K562 (cell line): ENCODE results near the gene FMN1. TPM values are rescaled to one million over a fixed set of nuclear protein-coding genes. Genes with fewer than 3 reads are reported as not detected.

Source experiments
- BHLHE40 ChIP-seq: IDR thresholded peaks from 2 replicates; pipeline ENCODE4 v1.6.1; 2011; ENCODE audit warnings: low read length, improper control_type of control experiment
- CREB1 ChIP-seq, 2 experiments: sonication (generic) in 1 of 2; formaldehyde crosslinking in 1 of 2; IDR thresholded peaks; 2 replicates each; pipeline versions ENCODE4 v1.6.1 to v1.8.0; 2012 to 2022; ENCODE audit warnings: inconsistent platforms in 1 of 2, mild to moderate bottlenecking in 1 of 2, missing genetic modification reagents in 1 of 2, moderate library complexity in 1 of 2
- CTCFL ChIP-seq: IDR thresholded peaks from 2 replicates; pipeline ENCODE4 v1.6.1; 2011; ENCODE audit warnings: borderline replicate concordance, low read depth, mild to moderate bottlenecking, moderate library complexity, low read length; ENCODE audit not compliant: insufficient read depth, poor library complexity, severe bottlenecking
- CXXC5 ChIP-seq: fragments of 250-450 bp; sonication (Bioruptor Pico); IDR thresholded peaks from 2 replicates; pipeline ENCODE4 v1.8.0; 2022; ENCODE audit warnings: inconsistent platforms, mild to moderate bottlenecking, moderate library complexity
- E2F6 ChIP-seq, 2 experiments: IDR thresholded peaks; 2 replicates each; pipeline ENCODE4 v1.6.1; 2011; ENCODE audit warnings: borderline replicate concordance in 1 of 2, control low read depth in 1 of 2, low read depth in 1 of 2, low read length in 1 of 2, mild to moderate bottlenecking in 1 of 2, mixed read lengths in 1 of 2, moderate library complexity in 1 of 2; ENCODE audit not compliant: insufficient read depth in 1 of 2, insufficient read length in 1 of 2, poor library complexity in 1 of 2, severe bottlenecking in 1 of 2; ENCODE audit errors: extremely low read depth in 1 of 2
- ESRRA ChIP-seq: fragments of 450-650 bp; IDR thresholded peaks from 2 replicates; pipeline ENCODE4 v1.6.1; 2014; ENCODE audit warnings: low read depth, mild to moderate bottlenecking, moderate library complexity, borderline replicate concordance
- FOXP1 ChIP-seq: sonication (generic); formaldehyde crosslinking; IDR thresholded peaks from 2 replicates; pipeline ENCODE4 v1.8.0; 2022; ENCODE audit warnings: mild to moderate bottlenecking, missing genetic modification reagents
- HDAC1 ChIP-seq, 2 experiments: fragments of 450-650 bp; IDR thresholded peaks; 2 replicates each; pipeline ENCODE4 v1.6.1; 2016 to 2017; ENCODE audit warnings: inconsistent platforms in 1 of 2, mild to moderate bottlenecking in 1 of 2, moderate library complexity in 1 of 2
- L3MBTL2 ChIP-seq: fragments of 450-650 bp; IDR thresholded peaks from 2 replicates; pipeline ENCODE4 v1.6.1; 2016; ENCODE audit warnings: mild to moderate bottlenecking, moderate library complexity
- MBD2 ChIP-seq: sonication (generic); IDR thresholded peaks from 2 replicates; pipeline ENCODE4 v1.6.1; 2016; ENCODE audit warnings: low read depth, borderline replicate concordance
- MTF1 ChIP-seq: fragments of 250-450 bp; sonication (Bioruptor Pico); IDR thresholded peaks from 2 replicates; pipeline ENCODE4 v1.9.0; 2021; ENCODE audit warnings: moderate library complexity, mild to moderate bottlenecking, inconsistent platforms, borderline replicate concordance
- NEUROD1 ChIP-seq: fragments of 150-350 bp; IDR thresholded peaks from 2 replicates; pipeline ENCODE4 v1.6.1; 2014; ENCODE audit warnings: borderline replicate concordance, low read length, low read depth; ENCODE audit not compliant: partially characterized antibody
- PCBP1 ChIP-seq: fragments of 200-400 bp; formaldehyde crosslinking; IDR thresholded peaks from 2 replicates; pipeline ENCODE4 v1.6.1; 2018; ENCODE audit warnings: mild to moderate bottlenecking, low read depth, low read length; ENCODE audit not compliant: poor library complexity, severe bottlenecking
- PKNOX1 ChIP-seq: fragments of 450-650 bp; IDR thresholded peaks from 2 replicates; pipeline ENCODE4 v1.6.1; 2016
- RBFOX2 ChIP-seq: fragments of 200-400 bp; formaldehyde crosslinking; IDR thresholded peaks from 2 replicates; pipeline ENCODE4 v1.6.1; 2017; ENCODE audit warnings: low read depth, mild to moderate bottlenecking, low read length, moderate library complexity
- RBM25 ChIP-seq: fragments of 200-400 bp; formaldehyde crosslinking; IDR thresholded peaks from 2 replicates; pipeline ENCODE4 v1.6.1; 2018; ENCODE audit warnings: low read length, low read depth, moderate library complexity; ENCODE audit not compliant: severe bottlenecking
- SMARCA5 ChIP-seq: fragments of 450-650 bp; IDR thresholded peaks from 2 replicates; pipeline ENCODE4 v1.6.1; 2016
- SP2 ChIP-seq: IDR thresholded peaks from 2 replicates; pipeline ENCODE4 v1.6.1; 2011; ENCODE audit warnings: mild to moderate bottlenecking, low read depth, low read length, moderate library complexity; ENCODE audit not compliant: poor library complexity, severe bottlenecking; ENCODE audit errors: extremely low read depth
- ZNF121 ChIP-seq: sonication (generic); formaldehyde crosslinking; conservative IDR thresholded peaks from 2 replicates; pipeline ENCODE4 v1.8.0; 2022; ENCODE audit warnings: missing genetic modification reagents
- ZNF274 ChIP-seq: IDR thresholded peaks from 2 replicates; pipeline ENCODE4 v1.6.1; 2011; ENCODE audit warnings: low read depth, mild to moderate bottlenecking, low read length, moderate library complexity, borderline replicate concordance
- ZNF41 ChIP-seq: fragments of 250-450 bp; sonication (Bioruptor Pico); conservative IDR thresholded peaks from 2 replicates; pipeline ENCODE4 v1.4.0; 2020; ENCODE audit warnings: mild to moderate bottlenecking
- ZNF551 ChIP-seq: fragments of 250-450 bp; sonication (Bioruptor Pico); IDR thresholded peaks from 2 replicates; pipeline ENCODE4 v1.5.0; 2021; ENCODE audit warnings: mild to moderate bottlenecking, moderate library complexity
- polyA plus RNA-seq, 8 experiments: library from polyadenylated mRNA; depleted of rRNA in 4 of 8; stranded (reverse) in 5 of 8; unstranded in 3 of 8; fragments of >200 nt; fragmentation: Nextera tagmentation in 2 of 8; fragmentation: Illumina TruSeq in 1 of 8; extraction: Ambion mirVana in 2 of 8; extraction: Trizol in 1 of 8; gene quantifications; 2 replicates each; pipeline versions ENCODE4 v1.2.1 to v1.2.3, GENCODE V29; 2011 to 2014; ENCODE audit warnings: inconsistent platforms in 1 of 8, missing spikeins in 1 of 8
- total RNA-seq, 7 experiments: library from RNA; depleted of rRNA in 6 of 7; stranded (reverse); fragments of >200 nt in 6 of 7; fragmentation: Illumina TruSeq in 2 of 7; extraction: Trizol in 2 of 7; gene quantifications; 2 replicates each; pipeline versions ENCODE4 v1.2.1 to v1.2.3, GENCODE V29; 2011 to 2021; ENCODE audit warnings: low replicate concordance in 1 of 7

FMN1 gene
- total and polyA plus RNA-seq, 9 of the 15 experiments (the other 6 are each of a cell fraction or from before 2014, with no cell fraction given) = 0.03 to 0.07 (median 0.04) TPM; not detected in 6

DNA sequence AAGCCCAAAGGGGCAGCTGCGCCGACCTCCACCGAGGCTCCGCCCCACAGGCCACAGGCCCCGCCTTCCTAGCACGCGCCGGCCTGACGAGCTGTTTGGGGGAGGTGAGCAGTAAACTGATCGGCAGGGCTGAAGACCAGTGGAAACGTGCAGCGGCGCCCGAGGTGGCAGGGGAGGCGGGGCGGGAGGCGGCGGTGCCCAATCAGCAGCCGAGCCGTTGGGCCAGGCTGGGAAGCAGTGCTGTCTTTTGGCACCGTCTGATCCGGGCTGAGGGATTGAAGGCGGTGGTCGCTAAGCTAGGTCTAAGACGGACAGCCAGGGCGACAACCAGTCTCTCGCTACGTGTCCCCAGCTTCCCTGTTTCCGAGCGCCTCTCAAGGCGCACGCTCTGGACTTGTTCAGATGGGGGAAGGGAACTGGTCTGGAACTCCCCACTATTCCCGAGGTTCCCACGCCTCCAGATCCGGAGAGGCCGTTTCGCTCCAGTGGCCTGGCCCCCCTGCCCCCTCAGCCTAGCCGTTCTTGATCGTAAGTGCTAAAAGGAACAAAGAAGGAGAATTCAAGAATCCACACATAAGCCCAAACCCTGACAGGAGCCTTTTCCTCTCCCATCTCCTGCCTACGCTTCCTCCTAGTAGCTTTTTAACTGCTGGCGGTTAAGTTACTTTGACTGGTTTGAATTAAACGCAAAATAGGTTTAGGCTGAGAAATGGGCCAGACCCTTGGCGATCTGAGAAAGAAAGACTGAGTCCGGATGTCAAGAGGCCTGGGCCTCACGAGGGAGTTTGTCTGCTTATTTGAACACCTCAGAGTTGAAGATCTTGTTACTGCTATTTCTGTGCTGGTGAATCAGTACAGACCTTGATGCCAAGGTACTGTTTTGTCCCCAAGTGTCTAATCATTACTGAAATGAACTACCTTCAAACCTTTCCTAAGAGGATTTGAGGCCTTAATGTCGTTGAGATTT, at the start of gene FMN1 (continued):
- TF ChIP-seq CTCFL (no peak), E2F6 (IDR thresholded peaks at IDR 0.05; ENCODE audit: borderline replicate concordance in 1 of 2, extremely low read depth in 1 of 2, insufficient read depth in 1 of 2, insufficient read length in 1 of 2, low read depth in 1 of 2, low read length in 1 of 2, poor library complexity in 1 of 2, severe bottlenecking in 1 of 2) (peak in 1 of 2 experiments; percentile 55), HDAC1 (IDR thresholded peaks at IDR 0.05) (no peak), ZNF41 (CRISPR knock-in tag) (peak; percentile 79), CXXC5 (peak; percentile 57; the same call in 1 of the 2 replicates), PKNOX1 (peak; percentile 99), ZNF121 (CRISPR knock-in tag) (no peak), RBM25 (peak; percentile 99), CREB1 (IDR thresholded peaks at IDR 0.05) (no peak), CREB1 (CRISPR knock-in tag; IDR thresholded peaks at IDR 0.05) (peak; percentile 65; the same call in 1 of the 2 replicates), FOXP1 (CRISPR knock-in tag) (no peak), BHLHE40 (peak; percentile 88), ESRRA (no peak), NEUROD1 (peak; percentile 66), L3MBTL2 (peak; percentile 81), ZNF551 (CRISPR knock-in tag) (no peak), RBFOX2 (peak; percentile 26; the same call in 1 of the 2 replicates), PCBP1 (peak; percentile 38), ZNF274 (no peak), SMARCA5 (no peak), MBD2 (peak; percentile 73; the same call in 1 of the 2 replicates), MTF1 (no peak), SP2 (peak; percentile 77)
